Smooth muscle cell (in vitro differentiated cells): ENCODE measurements around the gene ARGLU1. TPM values are rescaled to one million over a fixed set of nuclear protein-coding genes. Genes with fewer than 3 reads are reported as not detected.

Experiments used
- DNase-seq: peaks from one replicate; lab custom pipeline; 2025; ENCODE audit not compliant: unreplicated experiment; lab: John Stamatoyannopoulos, UW
- H2AFZ ChIP-seq: fragments of 200-600 bp; sonication (generic); 2 replicates; pipeline ENCODE4 v1.6.0; 2016; ENCODE audit warnings: antibody characterized with exemption, low read depth, mild to moderate bottlenecking
- H3F3A ChIP-seq: fragments of 200-600 bp; sonication (generic); 2 replicates; pipeline ENCODE4 v1.6.0; 2017; ENCODE audit warnings: antibody characterized with exemption, low read depth
- H3K27ac ChIP-seq: fragments of 200-600 bp; sonication (generic); 2 replicates; pipeline ENCODE4 v1.5.1; 2016; ENCODE audit warnings: low read depth, mild to moderate bottlenecking
- H3K27me3 ChIP-seq: fragments of 200-600 bp; sonication (generic); 2 replicates; pipeline ENCODE4 v1.6.1; 2016; ENCODE audit warnings: low read depth, mild to moderate bottlenecking
- H3K36me3 ChIP-seq: fragments of 200-600 bp; sonication (generic); 2 replicates; pipeline ENCODE4 v1.5.1; 2016; ENCODE audit warnings: low read depth
- H3K4me1 ChIP-seq: fragments of 200-600 bp; sonication (generic); 2 replicates; pipeline ENCODE4 v1.5.1; 2016; ENCODE audit warnings: low read depth
- H3K4me2 ChIP-seq: fragments of 200-600 bp; sonication (generic); 2 replicates; pipeline ENCODE4 v1.6.0; 2016; ENCODE audit warnings: mild to moderate bottlenecking
- H3K4me3 ChIP-seq: fragments of 200-600 bp; sonication (generic); 2 replicates; pipeline ENCODE4 v1.5.1; 2016; ENCODE audit warnings: mild to moderate bottlenecking
- H3K79me2 ChIP-seq: fragments of 200-600 bp; sonication (generic); 2 replicates; pipeline ENCODE4 v1.6.0; 2016; ENCODE audit warnings: low read depth, mild to moderate bottlenecking
- H3K9ac ChIP-seq: fragments of 200-600 bp; sonication (generic); 2 replicates; pipeline ENCODE4 v1.6.0; 2016; ENCODE audit warnings: low read depth
- H3K9me3 ChIP-seq: fragments of 200-600 bp; sonication (generic); replicated peaks from 2 replicates; pipeline ENCODE4 v1.5.1; 2016; ENCODE audit warnings: low read depth
- H4K20me1 ChIP-seq: fragments of 200-600 bp; sonication (generic); 2 replicates; pipeline ENCODE4 v1.6.0; 2016; ENCODE audit warnings: low read depth
- WGBS: methylation state at CpG from one replicate; pipeline ENCODE4 v1.1.7; 2016; ENCODE audit warnings: low lambda C conversion rate; 5-methylcytosine and 5-hydroxymethylcytosine counted together
- polyA plus RNA-seq: library from polyadenylated mRNA; unstranded; fragments of >200 nt; fragmentation: Nextera tagmentation; extraction: Ambion mirVana; gene quantifications from 2 replicates; pipeline ENCODE4 v1.2.1, GENCODE V29; 2016
- total RNA-seq: library from RNA; depleted of rRNA; stranded (reverse); fragments of >200 nt; gene quantifications from 2 replicates; pipeline ENCODE4 v1.2.3, GENCODE V29; 2014
- TF ChIP-seq, protein P1 (sequence below): fragments of 200-600 bp; sonication (generic); IDR thresholded peaks from 2 replicates; pipeline ENCODE4 v1.5.1; 2017; ENCODE audit warnings: borderline replicate concordance, mild to moderate bottlenecking, antibody characterized with exemption; ENCODE audit not compliant: insufficient read depth, poor library complexity, severe bottlenecking

The ARGLU1 gene
- total and polyA plus RNA-seq, 2 experiments from 2014 or later: 36.5 to 43.6 TPM

DNA sequence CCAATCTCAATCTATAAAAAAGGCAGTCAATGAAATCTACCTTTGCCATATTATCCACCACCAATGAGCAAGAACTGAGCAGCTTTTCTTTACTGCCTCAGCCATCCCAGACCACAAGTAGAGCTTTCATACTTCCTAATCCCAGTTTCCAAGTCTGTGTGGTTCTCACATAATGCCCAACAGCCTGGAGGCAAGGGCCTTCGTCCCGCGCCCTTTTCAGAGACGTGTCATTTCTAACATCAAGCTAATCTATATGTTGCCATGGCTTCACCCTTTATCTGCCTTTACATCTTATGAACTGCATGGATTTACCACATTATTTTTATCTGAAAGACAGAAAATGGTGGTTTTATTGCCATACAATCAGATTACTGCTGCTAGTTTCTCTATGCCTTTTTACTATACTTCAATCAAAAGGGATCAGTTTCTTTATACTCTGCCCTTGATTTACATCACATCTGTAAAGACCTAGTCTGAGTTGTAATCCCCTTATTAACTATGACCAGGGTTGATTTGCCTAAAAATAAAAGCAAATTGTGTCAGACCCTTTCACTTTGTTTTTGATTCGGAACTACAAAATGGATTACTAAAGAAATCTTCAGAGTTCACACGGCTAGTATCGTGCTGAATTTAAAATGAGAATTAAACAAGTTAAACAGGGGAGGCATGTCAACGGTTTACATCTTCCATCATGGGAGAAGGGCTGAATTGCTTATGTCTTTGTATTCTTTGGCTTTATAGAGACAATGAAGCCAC, 38.3 kb downstream of the ARGLU1 start:
- Histone ChIP-seq H3K4me3 (peak overlapping the region; percentile 84), H3K4me2 (peak overlapping the region; percentile 95), H3K79me2 (peaks cover 98% of the 10 kb centered on the region), H3K4me1 (peaks cover 58% of the 10 kb centered on the region), H3K36me3 (no peaks in the 10 kb centered on the region), H2AFZ (no peak overlapping the region), H3K9me3 (no peaks in the 10 kb centered on the region), H3K27me3 (no peaks in the 10 kb centered on the region), H3K27ac (peak overlapping the region; percentile 87), H3K9ac (peak overlapping the region; percentile 72), H4K20me1 (peaks cover 33% of the 10 kb centered on the region), H3F3A (peaks cover 6% of the 10 kb centered on the region)
- 41% methylated on average over 8 of the region's 8 CpGs for WGBS
- TF ChIP-seq, protein P1, sequence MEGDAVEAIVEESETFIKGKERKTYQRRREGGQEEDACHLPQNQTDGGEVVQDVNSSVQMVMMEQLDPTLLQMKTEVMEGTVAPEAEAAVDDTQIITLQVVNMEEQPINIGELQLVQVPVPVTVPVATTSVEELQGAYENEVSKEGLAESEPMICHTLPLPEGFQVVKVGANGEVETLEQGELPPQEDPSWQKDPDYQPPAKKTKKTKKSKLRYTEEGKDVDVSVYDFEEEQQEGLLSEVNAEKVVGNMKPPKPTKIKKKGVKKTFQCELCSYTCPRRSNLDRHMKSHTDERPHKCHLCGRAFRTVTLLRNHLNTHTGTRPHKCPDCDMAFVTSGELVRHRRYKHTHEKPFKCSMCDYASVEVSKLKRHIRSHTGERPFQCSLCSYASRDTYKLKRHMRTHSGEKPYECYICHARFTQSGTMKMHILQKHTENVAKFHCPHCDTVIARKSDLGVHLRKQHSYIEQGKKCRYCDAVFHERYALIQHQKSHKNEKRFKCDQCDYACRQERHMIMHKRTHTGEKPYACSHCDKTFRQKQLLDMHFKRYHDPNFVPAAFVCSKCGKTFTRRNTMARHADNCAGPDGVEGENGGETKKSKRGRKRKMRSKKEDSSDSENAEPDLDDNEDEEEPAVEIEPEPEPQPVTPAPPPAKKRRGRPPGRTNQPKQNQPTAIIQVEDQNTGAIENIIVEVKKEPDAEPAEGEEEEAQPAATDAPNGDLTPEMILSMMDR: no peak
- no peak for DNase-seq

DNA sequence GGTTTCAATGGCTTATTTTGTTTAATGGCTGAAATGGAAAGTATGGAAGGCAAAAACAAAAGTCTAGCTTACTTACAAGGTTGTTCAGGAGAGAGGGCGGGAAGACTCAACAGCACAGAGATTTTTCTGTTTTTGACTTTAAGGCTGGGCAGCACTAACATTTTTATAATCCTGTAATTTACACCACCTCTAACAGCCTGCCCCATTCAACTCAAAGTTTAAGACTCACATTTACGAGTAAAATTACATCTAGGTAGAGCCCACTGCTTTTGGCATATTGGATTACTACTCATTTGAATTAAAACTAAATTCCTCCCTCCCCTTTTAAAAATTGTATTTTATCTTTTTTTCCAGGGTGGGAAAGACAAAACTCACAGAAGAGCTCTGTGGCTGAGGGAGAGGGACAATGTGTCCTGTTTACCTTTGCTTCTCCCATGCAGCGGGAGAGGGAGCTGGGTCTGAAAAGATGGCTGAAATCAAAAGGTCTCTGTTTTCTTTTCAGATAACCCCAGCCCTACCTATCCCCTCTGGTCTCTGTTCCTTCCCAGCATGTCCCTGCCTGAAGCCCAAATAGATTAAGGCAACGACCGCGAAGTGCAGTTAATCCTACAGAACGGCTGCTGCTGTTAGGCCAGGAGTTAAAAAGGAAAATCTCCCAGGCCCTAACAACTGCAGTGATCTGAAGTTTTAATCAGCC, 39.1 kb downstream of the ARGLU1 start:
- DNase-seq: no peak
- Histone ChIP-seq H3K27ac (peak overlapping the region; percentile 87), H2AFZ (no peak overlapping the region), H3K4me3 (peak overlapping the region; percentile 84), H3K4me1 (peaks cover 63% of the 10 kb centered on the region), H3K9ac (peak overlapping the region; percentile 72), H4K20me1 (peaks cover 32% of the 10 kb centered on the region), H3K27me3 (no peaks in the 10 kb centered on the region), H3K9me3 (no peaks in the 10 kb centered on the region), H3K79me2 (peaks cover 98% of the 10 kb centered on the region), H3K4me2 (peak overlapping the region; percentile 95), H3K36me3 (no peaks in the 10 kb centered on the region), H3F3A (peaks cover 6% of the 10 kb centered on the region)
- WGBS: 39% methylated on average over 7 of the region's 7 CpGs
- TF ChIP-seq, protein P1: no peak

DNA sequence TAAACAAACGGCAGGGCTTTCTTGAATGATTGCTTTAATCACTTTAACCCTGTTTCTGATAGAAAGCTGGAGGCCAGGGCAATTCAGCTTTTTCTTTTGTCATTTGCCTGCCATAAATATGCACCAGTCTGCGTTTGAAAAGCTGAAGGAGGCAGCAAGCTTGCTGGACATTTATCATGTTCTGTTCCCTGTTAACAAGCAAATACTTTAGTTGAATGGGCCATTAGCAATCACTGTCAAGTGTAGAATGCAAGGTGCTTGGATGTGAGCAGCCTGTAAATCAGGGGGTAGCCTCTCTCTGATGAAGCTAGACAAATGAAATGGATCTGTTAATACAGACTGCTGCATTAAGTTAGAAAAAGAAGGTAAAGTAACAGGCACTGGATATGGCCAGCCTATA, 40.1 kb downstream of the ARGLU1 start:
- H3K27ac ChIP-seq: peak overlapping the region; percentile 87
- no peak for DNase-seq
- no peak overlapping the region for H2AFZ ChIP-seq
- TF ChIP-seq, protein P1: no peak
- H3K27me3 ChIP-seq: no peaks in the 10 kb centered on the region
- WGBS: 44% methylated on average over 2 of the region's 2 CpGs
- no peak overlapping the region for H3K9ac ChIP-seq
- peaks cover 67% of the 10 kb centered on the region for H3K4me1 ChIP-seq
- H4K20me1 ChIP-seq: peaks cover 27% of the 10 kb centered on the region
- H3K4me2 ChIP-seq: no peak overlapping the region
- no peak overlapping the region for H3K4me3 ChIP-seq
- no peaks in the 10 kb centered on the region for H3K9me3 ChIP-seq
- no peaks in the 10 kb centered on the region for H3K36me3 ChIP-seq
- peaks cover 99% of the 10 kb centered on the region for H3K79me2 ChIP-seq
- H3F3A ChIP-seq: no peaks in the 10 kb centered on the region
